Measurements from ENCODE around the gene PCSK9.

PCSK9 gene

DNA sequence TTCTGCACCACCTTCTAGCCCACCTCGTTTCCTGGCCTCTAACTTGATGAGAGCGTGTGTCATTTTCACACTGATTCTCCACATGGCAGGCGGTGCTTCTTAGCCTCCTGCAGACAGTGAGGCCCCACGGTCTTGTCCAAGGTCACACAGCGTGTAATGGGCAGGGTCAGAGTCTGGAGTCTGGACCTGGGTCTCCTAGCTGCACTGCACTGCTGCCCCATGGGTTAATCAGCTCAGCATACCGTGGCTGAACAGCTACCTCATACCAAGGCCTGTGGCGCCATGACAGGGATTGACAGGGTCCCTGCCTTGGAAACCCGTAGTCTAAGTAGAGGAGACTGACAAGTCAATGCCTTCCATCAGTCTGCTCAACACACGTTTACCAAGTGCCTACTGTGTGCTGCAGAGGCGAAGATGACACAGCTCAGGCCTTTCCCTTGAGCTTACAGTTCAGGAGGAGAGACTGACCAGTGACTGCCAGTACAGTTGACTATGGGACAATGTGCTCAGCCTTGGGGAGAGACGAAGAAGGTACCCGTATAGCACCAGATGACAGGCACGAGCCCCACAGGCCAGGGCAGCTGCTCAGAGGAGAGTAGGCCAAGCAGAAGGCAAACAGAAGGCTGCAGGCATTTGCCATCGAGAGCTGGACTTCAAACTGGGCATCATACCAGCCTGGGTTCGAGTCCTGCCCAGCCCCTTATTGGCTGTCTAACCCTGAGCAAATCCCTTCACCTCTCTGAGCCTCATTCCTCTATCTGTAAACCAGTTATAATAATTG, 5.5 kb downstream of the PCSK9 start:
- POLR2A ChIA-PET, result no interaction called here
- no peak for DNase-seq (ENCODE audit: low read depth, low spot score)
- no peak overlapping the region for H3K4me3 ChIP-seq (ENCODE audit: low read depth, low read length)
- TF ChIP-seq CTCF (IDR thresholded peaks at IDR 0.05; ENCODE audit: insufficient read depth, low read length, missing control alignments), result no peak
- CTCF ChIA-PET, result interaction anchor here (1.2 kb wide), 1 partner anchor 23 kb away, joined by 3 read pairs; no protein-coding TSS in a partner anchor

DNA sequence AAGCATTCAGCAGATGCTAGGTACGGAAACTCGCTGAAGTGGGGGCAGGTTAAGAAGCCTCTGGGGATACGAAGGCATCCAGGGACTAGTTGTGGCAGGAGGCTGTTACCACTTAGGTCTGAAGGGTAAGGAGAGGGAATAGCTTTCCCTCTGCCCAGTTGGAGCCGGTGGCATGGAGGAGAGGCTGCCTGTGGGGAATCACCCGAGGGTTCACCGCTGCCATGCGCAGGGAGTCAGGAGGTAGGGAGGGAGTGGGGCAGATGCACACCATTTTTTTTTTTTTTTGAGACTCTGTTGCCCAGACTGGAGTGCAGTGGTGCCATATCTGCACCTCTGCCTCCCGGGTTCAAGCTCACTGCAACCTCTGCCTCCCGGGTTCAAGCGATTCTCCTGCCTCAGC, 6.1 kb downstream of the PCSK9 start:
- TF ChIP-seq CTCF (IDR thresholded peaks at IDR 0.05; ENCODE audit: insufficient read depth, low read length, missing control alignments), result no peak
- CTCF ChIA-PET, result interaction anchor here (1.2 kb wide), 1 partner anchor 24 kb away, joined by 3 read pairs; no protein-coding TSS in a partner anchor
- POLR2A ChIA-PET, result no interaction called here
- H3K4me3 ChIP-seq (ENCODE audit: low read depth, low read length), result no peak overlapping the region
- no peak for DNase-seq (ENCODE audit: low read depth, low spot score)

DNA sequence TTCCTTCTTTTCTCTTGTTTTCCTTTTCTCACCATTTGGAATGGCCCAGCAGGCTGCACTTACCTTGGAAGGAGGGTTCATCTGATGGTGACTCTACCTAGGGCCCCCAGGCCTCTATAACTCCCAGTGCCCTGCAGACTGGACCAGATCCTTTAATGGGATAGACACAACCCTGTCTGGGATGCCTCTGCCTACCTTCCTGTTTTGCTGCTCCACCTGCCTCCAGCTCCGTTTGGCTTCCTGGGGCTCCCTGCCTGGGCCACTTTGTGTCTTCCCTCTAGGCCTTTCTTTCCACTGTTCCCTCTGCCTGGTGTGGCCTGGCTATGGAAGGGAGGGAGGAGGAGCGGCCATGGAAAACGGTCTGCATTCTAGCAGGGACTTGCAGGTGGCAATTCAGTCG, 7.5 kb downstream of the PCSK9 start:
- POLR2A ChIA-PET, result no interaction called here
- H3K4me3 ChIP-seq (ENCODE audit: low read depth, low read length), result no peak overlapping the region
- no peak for TF ChIP-seq CTCF (IDR thresholded peaks at IDR 0.05; ENCODE audit: insufficient read depth, low read length, missing control alignments)
- CTCF ChIA-PET, result interaction anchor here (1.3 kb wide), 1 partner anchor 51 kb away, joined by 3 read pairs; no protein-coding TSS in a partner anchor
- DNase-seq (ENCODE audit: low read depth, low spot score), result no peak

- no peak for TF ChIP-seq CTCF (IDR thresholded peaks at IDR 0.05; ENCODE audit: insufficient read depth, low read length, missing control alignments)
- CTCF ChIA-PET, result interaction anchor here (1.3 kb wide), 1 partner anchor 52 kb away, joined by 3 read pairs; no protein-coding TSS in a partner anchor
- POLR2A ChIA-PET, result no interaction called here
These were observed 8.3 kb downstream of the PCSK9 start for GRCh38 chr1:55047611-55048010.

DNA sequence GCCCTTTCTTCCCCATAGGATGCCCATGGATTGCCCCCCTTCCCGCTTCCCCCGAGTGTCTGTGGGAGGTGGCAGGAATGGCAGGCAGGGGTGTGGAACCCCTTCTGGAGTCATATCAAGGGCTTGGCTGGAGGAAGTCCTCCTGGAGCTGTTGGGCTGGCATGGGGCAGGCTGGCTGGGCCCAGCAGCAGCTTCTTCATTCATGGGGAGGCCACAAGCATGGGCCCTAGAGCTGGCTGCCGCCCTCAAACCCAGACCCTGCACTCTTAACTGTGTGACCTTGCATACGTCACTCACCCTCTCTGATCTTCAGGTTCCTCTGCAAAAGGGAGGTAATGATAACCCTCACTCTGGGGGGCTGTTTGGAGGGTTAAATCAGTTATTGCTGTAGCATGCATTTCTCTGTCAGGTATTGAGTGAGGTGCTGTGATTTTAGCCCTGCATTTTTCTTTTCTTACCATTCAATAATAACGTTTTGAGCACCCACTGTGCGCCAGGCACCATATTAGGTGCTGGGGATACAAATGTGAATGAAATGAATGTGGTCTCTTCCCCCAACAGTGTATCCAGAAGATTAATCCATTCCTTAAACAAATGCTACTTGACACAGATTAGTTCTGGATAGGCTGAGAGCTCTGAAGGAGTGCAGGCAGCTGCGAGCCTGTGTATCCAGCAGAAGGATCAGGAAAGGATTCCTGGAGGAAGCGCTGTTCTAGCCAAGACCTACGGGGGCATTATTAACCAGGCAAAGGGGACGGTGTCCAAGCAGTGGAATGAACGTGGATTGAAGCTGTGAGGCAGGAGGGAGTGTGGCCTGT, 9.3 kb downstream of the PCSK9 start:
- CTCF ChIA-PET, result interaction anchor here (1.2 to 2.0 kb wide), 2 partner anchors 8 to 14 kb away, joined by 3 to 6 read pairs; no protein-coding TSS in a partner anchor
- TF ChIP-seq CTCF (IDR thresholded peaks at IDR 0.05; ENCODE audit: insufficient read depth, low read length, missing control alignments), result no peak
- POLR2A ChIA-PET, result interaction anchor here (0.6 kb wide), 1 partner anchor 10 kb away, joined by 3 read pairs; no protein-coding TSS in a partner anchor
- no peak for DNase-seq (ENCODE audit: low read depth, low spot score)
- no peak overlapping the region for H3K4me3 ChIP-seq (ENCODE audit: low read depth, low read length)

More at GRCh38 chr1:55047611-55048010, 8.3 kb downstream of the PCSK9 start:
- H3K4me3 ChIP-seq (ENCODE audit: low read depth, low read length), result no peak overlapping the region
- DNase-seq (ENCODE audit: low read depth, low spot score), result no peak

All from AG04449 (cell line).